Heart right ventricle (tissue), 16 donors: ENCODE measurements around the gene SCML2. TPM values are rescaled to one million over a fixed set of nuclear protein-coding genes. Genes with fewer than 3 reads are reported as not detected.

Experiments used
- ATAC-seq, 8 donors: fragments of 200-7000 bp; cut with Tn5 transposase; one replicate each; pipeline ENCODE4 v1.9.1; 2020; ENCODE audit warnings: mild to moderate bottlenecking in 8 of 8, moderate library complexity in 8 of 8, moderate number of reproducible peaks in 1 of 8
- DNase-seq, 2 donors: peaks; one replicate each; pipeline ENCODE4 v3.0.0-alpha.2; 2020
- H3K27ac ChIP-seq, 10 donors: fragments of 200-600 bp; sonication (generic) in 2 of 10; one replicate each; pipeline versions ENCODE4 v1.5.0 to v1.8.0; 2020 to 2022; ENCODE audit warnings: mild to moderate bottlenecking in 3 of 10
- H3K27me3 ChIP-seq, 7 donors: fragments of 200-600 bp; one replicate each; pipeline ENCODE4 v1.8.0; 2021 to 2022; ENCODE audit warnings: mild to moderate bottlenecking in 2 of 7
- H3K36me3 ChIP-seq, 9 donors: fragments of 200-600 bp; sonication (generic) in 1 of 9; one replicate each; pipeline versions ENCODE4 v1.5.0 to v1.8.0; 2020 to 2022; ENCODE audit warnings: mild to moderate bottlenecking in 2 of 9
- H3K4me1 ChIP-seq, 9 donors: fragments of 200-600 bp; sonication (generic) in 1 of 9; one replicate each; pipeline versions ENCODE4 v1.5.0 to v1.8.0; 2020 to 2022; ENCODE audit warnings: mild to moderate bottlenecking in 4 of 9
- H3K4me3 ChIP-seq, 10 donors: fragments of 200-600 bp; sonication (generic) in 2 of 10; one replicate each; pipeline versions ENCODE4 v1.5.0 to v1.8.0; 2020 to 2022; ENCODE audit warnings: mild to moderate bottlenecking in 7 of 10, moderate library complexity in 2 of 10
- H3K9me3 ChIP-seq, 11 donors: fragments of 200-600 bp in 10 of 11; sonication (generic) in 2 of 11; one replicate each; pipeline versions ENCODE4 v1.5.0 to v1.8.0; 2013 to 2022; ENCODE audit warnings: mild to moderate bottlenecking in 2 of 11, control low read depth in 1 of 11, moderate library complexity in 1 of 11
- WGBS, 2 donors: extraction: QIAGEN DNeasy Blood & Tissue Kit; methylation state at CpG; one replicate each; pipeline ENCODE4 v1.1.7; 2013; ENCODE audit warnings: inconsistent platforms in 1 of 2; 5-methylcytosine and 5-hydroxymethylcytosine counted together
- intact Hi-C, 10 donors: fragments of 100-400 bp; cut with DNase I; formaldehyde crosslinking; loops; one replicate each; pipeline versions ENCODE4 v1.11.1 to v1.14.2; 2022
- polyA plus RNA-seq, 2 donors: library from polyadenylated mRNA; stranded (reverse); fragments of 200-250 nt; gene quantifications; one replicate each; pipeline ENCODE4 v1.2.3, GENCODE V29; 2013
- total RNA-seq, 10 donors: library from RNA; stranded (reverse); fragmentation: NEBNext Ultra II Directional in 3 of 10; extraction: Animal tissue kit (Norgen Biotek cat#: 25700) in 3 of 10; gene quantifications; one replicate each; pipeline versions ENCODE4 v1.2.1 to v1.2.4, GENCODE V29; 2021 to 2023
- TF ChIP-seq, protein P1 (sequence below), 9 donors: fragments of 200-600 bp; sonication (generic) in 2 of 9; IDR thresholded peaks; one replicate each; pipeline versions ENCODE4 v1.5.0 to v1.8.0; 2021 to 2022; ENCODE audit warnings: antibody characterized with exemption in 9 of 9, mild to moderate bottlenecking in 5 of 9, moderate library complexity in 1 of 9
- donor health status: Arrhythmogenic right ventricular cardiomyopathy.
- donor health status: ischemic (EF 13 %, LVEDD 7.1; RV severe dilation, severe dysfunction).
- donor health status: healthy with polysubstance abuse.
- donor health status: DM: no; HTN: yes; CAD: no.
- donor health status: DM: no; HTN: no; CAD: no.
- donor health status: ischemic (EF 25% LVEDD 6.9; RV normal size, moderate dysfunction).
- donor health status: ischemic (EF 25% LVEDD 5.7; RV mildly dilated, moderate dysfunction).
- donor health status: healthy.
- donor health status: DM: yes; HTN: yes; CAD: no.
- donor health status: Ischemic cardiomyopathy.
- donor health status: ischemic (EF 35%, LVEDD 5.7; RV mildly dilated, moderate dysfunction).
- donor health status: nonischemic (EF 11% LVEDD 7.7; RV severe dilation, severe dysfunction).
- donor health status: DM: yes; HTN: yes; CAD: no.
- donor health status: PGD.
- donor health status: ischemic (EF 29% LVEDD 5.4; RV normal size, mild dysfunction).
- donor health status: nonischemic (EF 23%, LVEDD 6.1; RV moderate dilation, normal function).

The SCML2 gene
- total and polyA plus RNA-seq, 12 donors: 0.62 to 1.6 (median 0.91) TPM

DNA sequence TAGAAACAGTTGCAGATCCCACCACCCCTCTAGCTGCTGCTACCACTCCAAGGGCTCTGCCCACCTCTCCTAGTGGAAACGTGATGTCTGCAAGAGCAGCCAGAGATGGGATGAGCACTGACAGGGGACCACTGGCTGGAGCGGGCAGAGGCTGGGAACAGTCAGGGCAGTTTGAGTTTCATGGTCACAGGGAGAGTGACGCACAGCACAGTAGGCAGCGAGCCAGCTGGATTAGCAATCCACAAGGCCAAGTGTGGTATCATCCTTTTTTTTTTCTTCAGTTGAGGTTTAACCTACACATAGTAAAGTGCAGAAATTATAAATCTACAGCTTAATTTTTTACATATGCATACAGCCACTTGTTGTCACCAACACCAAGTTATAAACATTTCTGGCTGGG is 6.4 kb upstream of the SCML2 start:
- peaks cover 0 to 25% (median 0%) of the 10 kb centered on the region in 7 donors for H3K27me3 ChIP-seq
- H3K4me1 ChIP-seq: no peaks in the 10 kb centered on the region
- 56 to 69% methylated on average over 4 of the region's 4 CpGs for WGBS, 2 donors
- no peak for ATAC-seq
- TF ChIP-seq, protein P1, sequence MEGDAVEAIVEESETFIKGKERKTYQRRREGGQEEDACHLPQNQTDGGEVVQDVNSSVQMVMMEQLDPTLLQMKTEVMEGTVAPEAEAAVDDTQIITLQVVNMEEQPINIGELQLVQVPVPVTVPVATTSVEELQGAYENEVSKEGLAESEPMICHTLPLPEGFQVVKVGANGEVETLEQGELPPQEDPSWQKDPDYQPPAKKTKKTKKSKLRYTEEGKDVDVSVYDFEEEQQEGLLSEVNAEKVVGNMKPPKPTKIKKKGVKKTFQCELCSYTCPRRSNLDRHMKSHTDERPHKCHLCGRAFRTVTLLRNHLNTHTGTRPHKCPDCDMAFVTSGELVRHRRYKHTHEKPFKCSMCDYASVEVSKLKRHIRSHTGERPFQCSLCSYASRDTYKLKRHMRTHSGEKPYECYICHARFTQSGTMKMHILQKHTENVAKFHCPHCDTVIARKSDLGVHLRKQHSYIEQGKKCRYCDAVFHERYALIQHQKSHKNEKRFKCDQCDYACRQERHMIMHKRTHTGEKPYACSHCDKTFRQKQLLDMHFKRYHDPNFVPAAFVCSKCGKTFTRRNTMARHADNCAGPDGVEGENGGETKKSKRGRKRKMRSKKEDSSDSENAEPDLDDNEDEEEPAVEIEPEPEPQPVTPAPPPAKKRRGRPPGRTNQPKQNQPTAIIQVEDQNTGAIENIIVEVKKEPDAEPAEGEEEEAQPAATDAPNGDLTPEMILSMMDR (IDR thresholded peaks at IDR 0.05): no peak
- DNase-seq: peak in 1 of 2 donors; percentile 14
- H3K4me3 ChIP-seq: no peak overlapping the region
- H3K27ac ChIP-seq: no peak overlapping the region
- H3K9me3 ChIP-seq: no peaks in the 10 kb centered on the region
- no peaks in the 10 kb centered on the region for H3K36me3 ChIP-seq
- intact Hi-C loops: no loop called here

DNA sequence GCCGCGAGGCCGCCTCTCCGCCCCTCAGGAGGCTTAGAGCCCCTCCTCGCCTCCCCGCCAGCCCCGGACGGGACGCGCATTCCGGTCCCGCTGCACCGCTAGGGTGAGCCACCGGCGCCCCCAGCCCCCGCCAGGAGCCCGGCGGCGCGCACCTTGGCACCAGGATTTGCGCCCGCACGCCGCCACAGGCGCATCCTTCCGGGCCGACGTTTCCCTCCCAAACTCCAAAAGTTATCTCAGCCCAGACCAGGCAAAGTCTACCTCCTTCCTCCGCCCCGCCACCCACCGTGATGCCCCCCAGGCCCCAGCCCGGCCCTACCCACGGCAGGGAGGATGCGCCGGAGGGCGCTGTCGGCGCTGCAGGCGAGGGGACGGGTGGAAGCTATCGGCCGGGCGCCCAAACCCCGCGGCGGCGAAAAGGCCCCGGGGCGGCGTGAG is 538 bp downstream of the SCML2 start:
- peaks cover 0 to 60% (median 0%) of the 10 kb centered on the region in 7 donors for H3K27me3 ChIP-seq
- peaks cover 0 to 6% (median 0%) of the 10 kb centered on the region in 9 donors for H3K4me1 ChIP-seq
- H3K36me3 ChIP-seq: no peaks in the 10 kb centered on the region
- peak overlapping the region in 1 of 10 donors; percentile 10 for H3K27ac ChIP-seq
- peak; percentile 3 to 8 for DNase-seq
- TF ChIP-seq, protein P1 (IDR thresholded peaks at IDR 0.05): no peak
- intact Hi-C loops: no loop called here
- 0 to 1% methylated on average over 27 to 50 of the region's 50 CpGs for WGBS, 2 donors
- H3K4me3 ChIP-seq: peak overlapping the region; percentile 38 to 62 (median 57)
- H3K9me3 ChIP-seq: no peaks in the 10 kb centered on the region
- ATAC-seq: peak in 4 of 8 donors; percentile 7 to 72 (median 42)

DNA sequence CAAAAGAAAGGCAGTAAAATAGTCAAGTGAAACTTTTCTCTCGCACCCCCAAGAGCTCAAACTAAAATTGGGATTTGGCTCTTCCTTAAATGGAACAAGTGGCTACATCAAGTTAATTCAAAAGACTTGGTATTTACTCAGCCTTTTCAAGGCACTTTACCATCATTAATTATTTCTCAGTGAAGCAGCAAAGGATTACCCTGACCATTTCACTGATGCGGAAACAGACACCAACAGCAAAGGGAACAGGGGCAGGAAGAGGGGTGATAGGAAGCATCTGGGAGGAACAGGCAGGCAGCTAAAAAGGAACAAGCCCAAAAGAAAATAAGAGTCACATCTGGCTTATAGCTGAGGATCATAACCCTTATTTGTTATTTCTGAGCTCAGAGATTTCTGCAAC is 2.7 kb downstream of the SCML2 start:
- Histone ChIP-seq H3K27ac (no peak overlapping the region), H3K4me3 (no peak overlapping the region), H3K4me1 (peaks cover 0 to 6% (median 0%) of the 10 kb centered on the region in 9 donors), H3K27me3 (peaks cover 0 to 61% (median 0%) of the 10 kb centered on the region in 7 donors), H3K36me3 (no peaks in the 10 kb centered on the region), H3K9me3 (no peaks in the 10 kb centered on the region)
- DNase-seq (no peak), ATAC-seq (no peak)
- TF ChIP-seq, protein P1 (IDR thresholded peaks at IDR 0.05): no peak
- intact Hi-C loops: no loop called here
- 56 to 78% methylated on average over 2 of the region's 2 CpGs for WGBS, 2 donors

DNA sequence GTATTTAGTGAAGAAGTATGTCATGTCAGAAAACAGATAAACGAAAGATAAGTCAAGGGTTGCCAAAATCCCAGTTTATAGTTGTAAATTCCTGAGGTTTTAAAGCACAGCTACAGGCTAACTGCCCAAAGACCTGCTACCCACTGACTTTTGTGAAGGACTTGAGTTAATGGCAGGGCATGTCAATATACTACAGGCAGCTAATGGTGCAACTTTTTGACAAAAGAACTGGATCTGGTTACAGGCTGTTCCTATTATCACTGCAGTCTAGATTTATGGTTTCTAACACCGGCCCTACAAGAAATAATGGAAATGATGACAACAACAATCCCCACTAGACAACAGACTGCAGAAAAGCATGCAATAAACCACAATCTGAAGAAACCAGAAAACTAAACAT is 6.4 kb downstream of the SCML2 start:
- Histone ChIP-seq H3K4me1 (no peaks in the 10 kb centered on the region), H3K4me3 (no peak overlapping the region), H3K27ac (no peak overlapping the region), H3K27me3 (peaks cover 0 to 37% (median 0%) of the 10 kb centered on the region in 7 donors), H3K36me3 (no peaks in the 10 kb centered on the region), H3K9me3 (no peaks in the 10 kb centered on the region)
- ATAC-seq (no peak), DNase-seq (no peak)
- intact Hi-C loops: no loop called here
- WGBS, 2 donors: 71 to 86% methylated on average over 2 of the region's 2 CpGs
- TF ChIP-seq, protein P1 (IDR thresholded peaks at IDR 0.05): no peak
